Ishikawa (cell line): ENCODE results near the gene FAM3C.

Experiments used
- CEBPB ChIP-seq: IDR thresholded peaks from 2 replicates; pipeline ENCODE4 v1.6.1; 2012
- EP300 ChIP-seq: IDR thresholded peaks from 2 replicates; pipeline ENCODE4 v1.6.1; 2012; ENCODE audit warnings: borderline replicate concordance
- FOXM1 ChIP-seq: IDR thresholded peaks from 2 replicates; pipeline ENCODE4 v1.6.1; 2012; ENCODE audit warnings: low read depth, borderline replicate concordance
- MAX ChIP-seq: IDR thresholded peaks from 2 replicates; pipeline ENCODE4 v1.6.1; 2012
- NFIC ChIP-seq: IDR thresholded peaks from 2 replicates; pipeline ENCODE4 v1.6.1; 2012
- RAD21 ChIP-seq: IDR thresholded peaks from 2 replicates; pipeline ENCODE4 v1.6.1; 2012; ENCODE audit warnings: low read depth
- REST ChIP-seq: IDR thresholded peaks from 2 replicates; pipeline ENCODE4 v1.6.1; 2012; ENCODE audit warnings: low read depth, mild to moderate bottlenecking
- TAF1 ChIP-seq: IDR thresholded peaks from 2 replicates; pipeline ENCODE4 v1.6.1; 2012; ENCODE audit warnings: low read depth, mild to moderate bottlenecking
- TCF12 ChIP-seq: IDR thresholded peaks from 2 replicates; pipeline ENCODE4 v1.6.1; 2012; ENCODE audit warnings: low read depth
- USF1 ChIP-seq: IDR thresholded peaks from 2 replicates; pipeline ENCODE4 v1.6.1; 2012
- YY1 ChIP-seq: IDR thresholded peaks from 2 replicates; pipeline ENCODE4 v1.6.1; 2012; ENCODE audit warnings: low read depth

- TF ChIP-seq MAX, result no peak
- TF ChIP-seq USF1, result no peak
- TF ChIP-seq TAF1, result no peak
- no peak for TF ChIP-seq FOXM1
- TF ChIP-seq REST, result no peak
- TF ChIP-seq EP300, result no peak
- TF ChIP-seq CEBPB, result no peak
- no peak for TF ChIP-seq TCF12
- TF ChIP-seq RAD21, result no peak
- TF ChIP-seq NFIC, result no peak
- no peak for TF ChIP-seq YY1
These were observed 40.5 kb downstream of the FAM3C start for GRCh38 chr7:121355574-121355973.
